ENCODE measurements around the gene COPS3.
"Not testable (repeated sequence)": the region's sequence is repeated elsewhere in the genome, so short reads cannot be mapped to it uniquely, and the experiment has no call there.

COPS3 gene

DNA sequence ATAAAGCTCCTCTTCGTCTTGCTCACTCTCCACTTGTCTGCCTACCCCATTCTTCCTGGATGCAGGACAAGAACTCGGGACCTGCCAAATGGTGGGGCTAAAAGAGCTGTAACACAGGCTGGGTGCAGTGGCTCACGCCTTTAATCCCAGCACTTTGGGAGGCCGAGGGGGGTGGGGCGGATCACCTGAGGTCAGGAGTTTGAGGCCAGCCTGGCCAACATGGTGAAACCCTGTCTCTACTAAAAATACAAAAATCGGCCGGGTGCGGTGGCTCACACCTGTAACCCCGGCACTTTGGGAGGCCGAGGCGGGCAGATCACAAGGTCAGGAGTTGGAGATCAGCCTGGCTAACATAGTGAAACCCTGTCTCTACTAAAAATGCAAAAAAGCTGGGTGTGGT, 20.6 kb upstream of the COPS3 start:
- not testable (repeated sequence) for DNase-seq

DNA sequence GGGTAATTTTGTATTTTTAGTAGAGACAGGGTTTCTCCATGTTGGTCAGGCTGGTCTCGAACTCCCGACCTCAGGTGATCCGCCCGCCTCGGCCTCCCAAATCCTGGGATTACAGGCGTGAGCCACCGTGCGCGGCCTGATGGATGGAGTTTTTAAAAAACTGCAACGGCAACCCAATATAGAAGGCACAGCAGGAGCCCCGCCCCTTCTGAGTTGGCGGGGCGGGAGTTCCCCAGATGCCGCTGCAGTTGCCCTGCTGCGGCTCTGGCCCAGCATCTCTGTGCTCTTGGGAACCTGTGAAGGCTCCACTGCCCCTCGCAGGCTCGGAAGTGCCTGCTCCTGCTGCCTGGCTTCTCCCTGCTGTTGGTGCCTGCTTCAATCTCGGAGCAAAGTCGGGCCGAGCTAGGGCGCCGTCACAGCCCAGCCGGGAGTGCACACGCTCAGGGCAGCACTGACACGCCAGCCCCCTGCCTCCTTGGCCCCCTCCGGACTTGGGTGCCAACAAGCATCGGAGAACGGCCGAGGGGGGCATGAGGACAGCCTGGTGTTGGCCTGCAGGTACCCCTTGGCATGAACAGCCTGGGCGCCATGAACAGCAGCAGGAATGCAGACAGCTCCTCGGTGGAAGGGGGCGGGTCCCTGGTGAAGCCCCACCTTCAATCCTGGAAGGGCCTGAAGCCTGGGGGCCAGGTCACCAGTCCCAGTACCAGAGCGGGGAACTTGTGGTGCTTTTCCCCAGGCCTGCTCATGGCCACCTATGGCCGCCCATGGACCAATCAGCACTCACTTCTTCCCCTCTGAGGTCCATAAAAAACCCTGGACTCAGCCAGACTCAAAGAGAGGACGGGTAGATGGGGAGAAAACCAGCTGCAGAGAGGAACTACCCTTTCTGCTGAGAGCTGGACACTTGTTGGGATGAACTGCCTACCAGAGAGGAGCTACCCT, 19.9 kb upstream of the COPS3 start:
- peak; percentile 38 to 56 for DNase-seq

DNA sequence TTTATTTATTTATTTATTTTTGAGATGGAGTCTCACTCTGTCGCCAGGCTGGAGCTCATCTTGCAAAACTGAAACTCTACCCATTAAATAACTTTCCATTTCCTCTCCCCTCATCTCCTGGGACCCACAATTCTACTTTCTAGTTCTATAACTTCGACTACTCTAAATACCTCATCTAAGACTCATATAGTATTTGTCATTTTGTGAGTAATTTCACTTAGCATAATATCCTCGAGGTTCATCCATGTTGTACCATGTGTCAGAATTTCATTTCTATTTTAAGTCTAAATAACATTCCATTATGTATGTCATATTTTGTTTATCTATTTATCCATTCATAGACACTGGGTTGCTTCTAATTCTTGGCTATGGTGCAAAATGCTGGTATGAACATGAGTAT, 17.1 kb upstream of the COPS3 start:
- no peak for DNase-seq

GRCh38 chr17:17297217-17297616, 16.2 kb upstream of the COPS3 start:
- DNase-seq, result no peak

- no peak for DNase-seq
Measured at GRCh38 chr17:17295141-17295540, 14.1 kb upstream of the COPS3 start.

GRCh38 chr17:17289701-17290100, 8.7 kb upstream of the COPS3 start:
- no peak for DNase-seq

DNA sequence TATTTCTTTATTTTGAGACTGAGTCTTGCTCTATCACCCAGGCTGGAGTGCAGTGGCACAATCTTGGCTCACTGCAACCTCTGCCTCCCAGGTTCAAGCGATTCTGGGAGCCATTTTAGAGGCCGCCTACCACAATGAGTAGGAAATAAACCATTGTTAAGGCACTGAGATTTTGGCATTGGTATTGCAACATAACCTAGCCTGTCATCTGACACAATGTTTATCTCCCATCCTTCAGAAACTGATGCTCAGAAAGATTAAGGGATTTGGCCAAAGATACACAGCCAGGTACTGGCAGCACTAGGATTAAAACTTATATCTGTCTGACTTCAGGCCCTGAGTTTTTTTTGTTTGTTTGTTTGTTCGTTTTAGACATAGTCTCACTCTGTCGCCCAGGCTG, 8.0 kb upstream of the COPS3 start:
- DNase-seq, result no peak

DNA sequence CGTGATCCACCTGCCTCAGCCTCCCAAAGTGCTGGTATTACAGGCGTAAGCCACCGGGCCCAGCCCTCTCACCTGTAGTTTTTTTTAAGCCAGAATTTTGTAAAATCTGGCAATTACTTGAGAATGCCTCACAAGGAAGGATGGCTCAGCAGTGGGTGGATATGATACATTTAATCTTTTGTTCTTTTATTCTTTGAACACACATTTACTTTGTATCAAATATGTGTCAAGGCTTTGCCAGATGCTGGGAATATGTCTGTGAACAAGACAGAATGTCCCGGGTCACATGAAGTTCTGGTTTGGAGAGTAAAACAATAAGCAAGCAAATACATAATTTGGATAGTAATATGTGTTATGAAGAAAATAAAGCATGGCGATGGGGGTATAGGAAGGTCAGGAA, 4.9 kb upstream of the COPS3 start:
- DNase-seq, result no peak

DNA sequence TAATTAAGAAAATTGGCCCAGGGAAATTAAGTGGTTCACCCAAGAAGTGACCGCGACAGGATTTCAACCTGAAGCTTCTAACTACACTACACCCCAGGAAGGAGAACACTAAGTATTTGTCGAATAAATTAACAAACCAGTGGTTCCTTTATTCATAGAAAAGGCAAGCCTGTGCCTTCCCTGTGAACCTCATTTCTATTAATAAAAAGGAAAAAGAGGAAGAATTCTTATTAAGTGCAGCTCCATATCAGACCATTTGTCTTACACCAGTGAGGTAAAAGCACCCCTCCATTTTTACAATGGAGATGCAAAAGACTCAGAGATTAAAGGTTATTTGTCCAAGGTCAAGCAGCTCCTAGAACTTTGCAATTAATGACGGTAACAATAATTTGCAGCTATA, 1.7 kb downstream of the COPS3 start:
- DNase-seq, result no peak

- not testable (repeated sequence) for DNase-seq
Measured at GRCh38 chr17:17277431-17277830, 3.6 kb downstream of the COPS3 start.

DNA sequence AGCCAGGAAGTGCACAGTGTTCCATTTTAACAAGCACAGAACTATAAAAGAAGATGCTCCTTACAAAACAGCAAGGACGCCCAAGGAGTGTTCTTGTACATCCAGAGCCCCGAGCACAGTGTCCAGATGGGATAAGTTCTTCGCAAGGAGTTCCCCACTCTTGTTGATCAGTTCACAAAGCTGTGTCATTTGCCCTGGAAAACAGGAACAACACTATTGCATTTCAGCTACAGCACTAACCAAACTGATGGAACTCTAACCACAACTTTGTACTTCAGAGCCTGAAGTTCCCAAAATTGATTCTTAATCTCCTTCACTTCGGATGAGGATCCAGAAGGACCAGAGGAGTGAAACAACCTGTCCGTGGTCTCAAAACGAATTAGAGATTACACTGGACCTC, 5.1 kb downstream of the COPS3 start:
- DNase-seq, result no peak

DNA sequence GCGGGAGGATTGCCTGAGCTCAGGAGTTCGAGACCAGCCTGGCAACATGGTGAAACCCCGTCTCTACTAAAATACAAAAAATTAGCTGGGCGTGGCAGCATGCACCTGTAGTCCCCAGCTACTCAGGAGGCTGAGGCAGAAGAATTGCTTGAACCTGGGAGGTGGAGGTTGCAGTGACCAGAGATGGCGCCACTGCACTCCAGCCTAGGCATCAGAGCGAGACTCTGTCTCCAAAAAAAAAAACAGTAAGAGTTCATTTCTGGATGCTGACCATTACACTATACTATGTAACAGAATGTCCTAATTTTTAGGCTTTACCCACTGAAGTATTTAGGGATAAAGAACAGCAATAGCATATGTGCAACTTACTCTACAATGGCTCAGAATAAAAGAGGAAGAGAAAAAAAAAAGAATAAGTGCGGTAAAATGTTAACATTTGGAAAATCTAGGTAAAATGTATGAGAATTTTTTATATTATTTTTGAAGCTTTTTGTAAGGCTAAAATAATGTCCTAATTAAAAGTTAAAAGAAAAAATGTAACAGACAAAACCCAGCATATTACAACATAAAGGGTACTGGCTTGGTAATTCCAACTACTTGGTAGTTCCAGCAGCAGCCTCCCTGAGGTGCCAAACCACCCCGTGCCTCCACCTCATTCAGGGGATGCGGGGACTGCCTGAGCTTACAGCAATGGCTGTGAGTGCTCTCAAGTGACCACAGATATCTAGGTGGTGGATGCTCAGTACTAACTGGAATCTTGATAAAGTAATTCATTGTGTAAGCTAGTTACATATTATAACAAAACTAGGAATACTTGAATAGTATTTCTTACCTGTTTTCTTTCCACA, 10.9 kb downstream of the COPS3 start:
- DNase-seq, result peak in 1 of 2 donors; percentile 42

GRCh38 chr17:17264430-17264829, 16.6 kb downstream of the COPS3 start:
- no peak for DNase-seq

GRCh38 chr17:17258998-17259397, 22.0 kb downstream of the COPS3 start:
- DNase-seq, result no peak

DNA sequence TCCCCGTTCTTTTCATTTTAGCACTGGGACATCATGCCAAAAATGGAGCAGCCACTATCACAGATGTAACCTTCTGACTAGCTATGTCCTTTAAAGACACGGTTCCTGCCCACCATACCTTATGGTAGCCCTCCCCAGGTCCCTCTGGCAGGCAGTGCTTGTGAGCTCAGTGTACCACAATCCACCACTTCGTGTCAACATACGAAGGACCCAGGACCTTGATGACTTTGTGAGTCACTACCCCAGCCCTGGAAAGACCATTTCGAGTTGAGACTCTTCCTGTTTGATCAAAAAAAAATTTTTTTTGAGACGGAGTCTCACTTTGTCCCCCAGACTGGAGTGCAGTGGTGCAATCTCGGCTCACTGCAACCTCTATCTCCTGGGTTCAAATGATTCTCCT, 23.0 kb downstream of the COPS3 start:
- no peak for DNase-seq

- no peak for DNase-seq
Measured at GRCh38 chr17:17256316-17256715, 24.7 kb downstream of the COPS3 start.

- DNase-seq, result not testable (repeated sequence)
Measured at GRCh38 chr17:17255689-17256088, 25.4 kb downstream of the COPS3 start.

- no peak for DNase-seq
Measured at GRCh38 chr17:17254036-17254435, 27.0 kb downstream of the COPS3 start.

DNA sequence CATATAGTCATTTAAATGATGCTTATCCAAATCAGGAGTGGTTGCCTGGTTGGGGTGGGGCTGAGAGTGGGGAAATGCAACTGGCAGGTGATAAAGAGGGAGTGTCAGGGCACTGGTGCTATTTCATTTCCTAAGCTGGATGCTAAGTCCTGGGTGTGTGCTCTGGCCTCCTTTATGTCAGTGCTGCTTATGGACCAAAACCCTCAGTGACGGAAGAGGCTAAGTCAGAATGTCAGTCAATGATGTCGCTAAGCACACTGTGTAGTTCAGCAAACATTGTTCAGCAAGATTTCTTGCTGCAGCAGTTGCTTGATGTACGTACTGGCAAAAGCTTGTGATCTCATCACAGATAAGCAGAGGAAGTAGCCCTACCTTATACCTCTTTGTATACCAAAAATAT, 27.6 kb downstream of the COPS3 start:
- DNase-seq, result no peak

GRCh38 chr17:17252149-17252661, 28.8 kb downstream of the COPS3 start:
- DNase-seq, result no peak

DNA sequence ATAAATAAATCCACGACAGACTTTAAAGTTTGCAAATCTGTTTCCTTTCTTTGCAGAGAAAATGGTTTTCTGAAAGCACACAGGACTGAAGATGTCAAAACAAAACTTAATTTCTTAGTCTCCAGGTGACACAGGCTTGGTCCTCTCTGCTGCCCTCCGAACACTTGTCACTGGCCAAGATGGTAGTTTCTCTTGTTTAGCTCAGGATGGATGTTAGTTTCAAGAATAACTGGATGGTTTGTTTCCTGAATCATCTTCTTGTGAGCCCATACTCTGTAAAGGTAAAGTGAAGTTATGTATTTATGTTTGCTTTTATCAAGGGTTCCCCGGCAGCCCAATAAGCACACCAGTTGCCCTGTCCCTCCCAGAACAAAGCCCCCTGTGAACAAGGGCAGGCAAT, 34.2 kb downstream of the COPS3 start:
- no peak for DNase-seq

DNA sequence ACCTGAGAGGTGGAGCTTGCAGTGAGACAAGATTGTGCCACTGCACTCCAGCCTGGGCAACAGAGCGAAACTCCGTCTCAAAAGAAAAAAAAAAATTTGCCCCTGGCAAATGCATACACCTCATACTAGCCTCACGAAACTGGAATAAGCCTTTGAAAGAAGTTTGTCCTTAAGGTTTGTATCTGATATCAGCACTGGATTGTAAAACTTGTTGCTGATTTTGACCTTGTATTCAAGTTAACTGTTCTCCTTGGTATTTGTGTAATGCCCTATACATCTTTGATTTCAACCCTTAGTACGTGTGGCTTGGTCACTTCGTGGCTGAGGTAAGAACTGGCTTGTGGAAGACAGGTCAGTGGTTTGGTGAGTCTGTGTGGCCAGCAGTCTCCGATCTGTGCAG, 37.9 kb downstream of the COPS3 start:
- DNase-seq, result no peak

DNA sequence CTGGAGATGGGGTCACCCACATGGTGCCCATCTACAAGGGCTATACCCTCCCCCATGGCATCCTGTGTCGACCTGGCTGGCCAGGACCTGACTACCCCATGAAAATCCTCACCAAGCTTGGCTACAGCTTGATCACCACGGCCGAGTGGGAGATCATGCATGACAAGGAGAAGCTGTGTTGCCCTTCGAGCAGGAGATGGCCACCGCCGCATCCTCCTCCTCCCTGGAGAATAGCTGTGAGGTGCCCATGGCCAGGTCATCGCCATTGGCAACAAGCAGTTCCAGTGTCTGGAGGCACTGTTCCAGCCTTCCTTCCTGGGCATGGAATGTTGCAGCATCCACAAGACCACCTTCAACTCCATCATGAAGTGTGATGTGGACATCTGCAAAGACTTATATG, 38.8 kb downstream of the COPS3 start:
- no peak for DNase-seq

- DNase-seq, result no peak
Measured at GRCh38 chr17:17241656-17242055, 39.4 kb downstream of the COPS3 start.
